Glomerular endothelial cell (primary cell): Measurements from ENCODE around the gene FXYD1. TPM values are rescaled to one million over a fixed set of nuclear protein-coding genes. Genes with fewer than 3 reads are reported as not detected.
"Not testable (repeated sequence)": the region's sequence is repeated elsewhere in the genome, so short reads cannot be mapped to it uniquely, and the experiment has no call there.

ENCODE experiments used
- DNase-seq: peaks from one replicate; pipeline ENCODE4 v3.0.0-alpha.2; 2011; ENCODE audit warnings: low read depth, low spot score; ENCODE audit errors: extremely low read depth
- total RNA-seq: library from RNA; depleted of rRNA; stranded (reverse); fragments of >200 nt; gene quantifications from 2 replicates; pipeline ENCODE4 v1.2.3, GENCODE V29; 2015

The FXYD1 gene
- total RNA-seq, 1 donor from 2014 or later, result not detected

GRCh38 chr19:35141837-35142605 lies 3.4 kb downstream of the FXYD1 start:
- DNase-seq, result no peak

- no peak for DNase-seq
Observed at GRCh38 chr19:35142606-35143230, 4.1 kb downstream of the FXYD1 start.

GRCh38 chr19:35143231-35143715 lies 4.6 kb downstream of the FXYD1 start, which contains the start of gene FXYD7:
Gene FXYD7 (plus strand): TSS chr19:35143255. CDS start chr19:35143334, 79 bp downstream.
- DNase-seq, result no peak

GRCh38 chr19:35143818-35144217 lies 5.2 kb downstream of the FXYD1 start:
- no peak for DNase-seq

DNA sequence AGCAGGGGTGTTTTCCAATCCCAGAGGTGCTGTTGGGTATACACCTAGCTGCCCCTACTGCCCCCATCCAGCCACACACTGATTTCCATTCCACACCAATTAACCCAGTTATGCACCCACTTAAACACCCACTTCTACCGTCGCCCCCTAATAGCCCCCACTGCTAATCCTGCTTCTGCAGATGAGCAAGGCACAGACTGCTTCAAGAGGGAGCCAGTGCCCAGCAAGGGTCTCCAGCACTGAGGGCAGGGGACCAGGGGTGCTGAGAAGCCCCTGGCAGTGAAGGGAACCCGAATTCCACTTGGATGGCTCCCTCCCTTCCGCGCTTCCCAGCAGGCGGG lies 5.6 kb downstream of the FXYD1 start:
- no peak for DNase-seq

DNA sequence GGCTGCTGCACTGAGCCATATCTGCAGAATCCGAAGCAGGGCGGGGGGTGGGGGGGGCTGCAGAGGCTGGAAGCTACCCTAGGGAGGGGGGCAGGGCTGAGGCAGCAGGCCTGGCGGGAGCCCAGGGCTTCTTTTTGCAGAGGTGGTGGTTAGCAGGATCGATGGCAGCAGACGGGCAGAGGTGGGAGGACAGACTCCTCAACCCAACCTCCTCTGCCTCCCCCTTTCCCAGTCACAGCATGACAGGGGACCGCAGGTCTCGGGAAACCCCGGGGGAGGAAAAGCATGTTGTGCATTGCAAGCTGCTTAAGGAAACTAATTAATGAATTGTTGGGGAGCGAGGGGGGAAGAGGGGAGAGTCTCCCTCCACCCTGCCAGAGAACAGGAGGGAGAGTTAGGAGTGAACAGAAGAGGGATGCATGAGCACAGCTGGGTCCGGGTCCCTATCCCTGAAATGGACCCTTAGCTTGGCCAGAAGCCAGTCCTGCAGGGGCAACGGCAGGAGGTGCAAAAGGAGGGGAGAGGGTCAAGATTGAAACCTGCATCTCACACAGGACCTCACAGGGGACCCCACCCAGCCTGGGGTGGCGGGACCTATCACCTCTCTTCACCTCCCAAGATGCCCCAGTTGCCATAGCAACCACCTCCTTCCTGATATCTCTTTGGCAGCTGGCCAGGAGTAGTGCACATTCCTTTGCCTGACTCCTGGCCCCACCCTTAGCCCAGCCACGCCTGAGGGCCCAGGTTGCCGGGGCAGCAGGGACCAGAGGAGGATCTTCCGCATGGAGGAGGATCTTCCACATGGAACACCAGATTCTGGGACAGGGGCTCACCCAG lies 6.2 kb downstream of the FXYD1 start:
- no peak for DNase-seq

GRCh38 chr19:35146746-35147459 lies 8.3 kb downstream of the FXYD1 start:
- no peak for DNase-seq

GRCh38 chr19:35149463-35149862 lies 10.8 kb downstream of the FXYD1 start:
- no peak for DNase-seq

DNA sequence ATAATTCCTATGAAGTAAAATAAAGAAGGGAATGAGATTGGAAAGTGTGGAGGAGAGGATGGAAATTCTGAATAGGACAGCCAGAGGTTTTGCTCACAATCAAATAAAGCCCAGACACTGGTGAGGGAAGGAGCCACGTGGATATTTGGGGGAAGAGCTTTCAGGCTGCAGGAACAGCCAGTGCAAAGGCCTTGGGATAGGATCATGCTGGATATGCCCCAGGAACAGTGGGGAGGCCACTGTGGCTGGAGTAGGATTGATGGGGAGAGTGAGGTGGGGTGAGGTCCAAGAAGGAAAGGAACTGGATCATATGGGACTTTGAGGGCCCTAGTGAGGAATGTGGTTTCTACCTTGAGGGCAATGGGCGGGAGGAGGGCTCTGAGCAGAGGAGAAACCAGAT lies 11.8 kb downstream of the FXYD1 start:
- DNase-seq, result no peak

DNA sequence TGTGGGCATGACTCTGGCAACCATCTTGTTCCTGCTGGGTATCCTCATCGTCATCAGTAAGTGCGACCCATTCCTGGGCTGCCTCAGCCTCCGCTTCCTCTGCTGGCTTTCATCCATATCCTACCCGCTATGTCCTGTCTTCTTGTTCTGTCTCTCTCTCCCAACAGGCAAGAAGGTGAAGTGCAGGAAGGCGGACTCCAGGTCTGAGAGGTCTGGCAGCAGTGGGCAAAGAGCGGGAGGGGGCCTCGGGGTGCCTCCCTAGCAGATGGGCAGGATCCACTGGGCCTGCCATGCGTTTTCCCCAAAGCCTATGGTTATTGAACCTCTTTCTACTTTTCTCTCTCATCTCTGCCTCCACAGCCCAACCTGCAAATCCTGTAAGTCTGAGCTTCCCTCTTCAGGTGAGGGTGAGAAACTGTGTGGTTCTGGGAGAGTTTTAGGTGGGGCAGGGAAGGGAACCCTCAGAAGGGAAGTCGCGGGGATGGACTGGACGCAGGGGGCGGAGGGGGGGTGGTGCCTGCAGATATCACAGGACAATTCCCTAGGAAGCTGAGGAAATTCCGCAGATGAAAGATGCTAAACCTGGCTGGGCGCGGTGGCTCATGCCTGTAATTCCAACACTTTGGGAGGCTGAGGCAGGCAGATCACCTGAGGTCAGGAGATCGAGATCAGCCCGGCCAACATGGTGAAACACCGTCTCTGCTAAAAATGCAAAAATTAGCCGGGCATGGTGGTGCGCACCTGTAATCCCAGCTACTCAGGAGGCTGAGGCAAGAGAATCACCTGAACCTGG lies 12.8 kb downstream of the FXYD1 start:
- no peak for DNase-seq

DNA sequence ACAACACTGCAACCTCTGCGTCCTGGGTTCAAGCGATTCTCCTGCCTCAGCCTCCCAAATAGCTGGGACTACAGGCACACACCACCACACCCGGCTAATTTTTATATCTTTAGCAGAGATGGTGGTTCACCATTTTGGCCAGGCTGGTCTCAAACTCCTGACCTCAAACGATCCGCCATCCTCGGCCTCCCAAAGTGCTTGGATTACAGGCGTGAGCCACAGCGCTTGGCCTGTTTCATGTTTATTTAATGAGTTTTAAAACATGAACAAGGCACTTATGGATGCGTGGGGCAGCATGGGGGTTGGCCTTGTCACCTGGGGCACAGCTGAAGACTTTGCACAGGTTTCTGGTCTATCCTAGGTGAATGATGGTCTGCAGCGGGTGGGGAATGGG lies 14.5 kb downstream of the FXYD1 start:
- not testable (repeated sequence) for DNase-seq

GRCh38 chr19:35153701-35154524 lies 15.3 kb downstream of the FXYD1 start:
- DNase-seq, result no peak

GRCh38 chr19:35154525-35155406 lies 16.1 kb downstream of the FXYD1 start, which contains the start of gene FXYD5:
Gene FXYD5 (plus strand): TSS chr19:35154735. CDS start chr19:35155551, 816 bp downstream.
- DNase-seq, result no peak

DNA sequence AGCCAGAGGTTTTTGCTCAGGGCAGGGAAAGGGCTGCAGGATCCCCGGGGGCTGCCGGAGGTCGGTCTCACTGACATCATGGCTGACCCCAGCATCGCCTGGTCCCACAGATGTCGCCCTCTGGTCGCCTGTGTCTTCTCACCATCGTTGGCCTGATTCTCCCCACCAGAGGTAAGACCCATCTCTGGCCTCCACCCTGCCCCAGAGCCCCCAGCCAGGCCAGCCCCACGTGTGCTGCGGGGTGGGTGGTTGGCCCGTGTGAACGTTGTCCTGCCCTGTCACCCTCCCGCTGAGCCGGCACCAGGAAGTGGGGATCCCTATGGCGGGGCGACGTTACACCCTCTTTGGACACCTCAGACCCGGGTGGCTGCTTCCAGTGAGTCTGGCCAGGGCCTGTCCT lies 16.8 kb downstream of the FXYD1 start:
- no peak for DNase-seq

GRCh38 chr19:35155981-35156672 lies 17.5 kb downstream of the FXYD1 start:
- DNase-seq, result no peak

DNA sequence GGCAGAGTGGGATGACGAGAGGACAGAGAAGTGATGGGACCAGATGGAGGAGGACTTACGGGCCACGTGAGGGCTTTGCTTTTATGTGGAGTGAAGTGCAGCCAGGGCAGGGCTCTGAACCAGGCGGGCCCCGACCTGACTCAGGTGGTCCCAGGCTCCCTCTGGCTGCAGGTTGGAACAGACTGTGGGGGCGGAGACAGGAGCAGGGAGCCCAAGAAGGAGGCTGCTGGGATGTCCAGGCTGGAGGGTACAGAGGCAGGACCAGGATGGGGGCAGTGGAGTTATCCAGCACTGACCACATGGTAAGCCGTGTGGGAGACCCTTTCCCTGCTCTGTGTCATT lies 18.0 kb downstream of the FXYD1 start:
- no peak for DNase-seq

DNA sequence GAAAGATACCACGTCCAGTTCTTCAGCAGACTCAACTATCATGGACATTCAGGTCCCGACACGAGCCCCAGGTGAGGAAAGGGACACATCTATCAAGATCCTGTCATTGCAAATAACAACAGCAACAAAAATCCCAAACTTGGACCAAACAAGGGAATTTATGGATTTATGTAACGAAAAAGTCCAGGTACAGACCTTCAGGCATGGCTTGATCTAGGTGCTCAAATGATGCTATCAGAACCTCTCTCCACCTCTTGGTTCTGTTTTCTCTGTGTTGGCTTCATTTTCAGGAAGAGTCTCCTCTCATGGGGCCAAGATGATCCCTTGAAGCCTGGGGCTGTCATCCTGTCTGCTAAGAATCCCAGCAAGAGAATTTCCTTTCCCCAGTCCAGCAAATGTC lies 18.8 kb downstream of the FXYD1 start:
- no peak for DNase-seq

GRCh38 chr19:35159606-35160005 lies 21.0 kb downstream of the FXYD1 start:
- DNase-seq, result no peak
